ENCODE data around the gene SIAH3. TPM values are rescaled to one million over a fixed set of nuclear protein-coding genes. Genes with fewer than 3 reads are reported as not detected.
"Not testable (repeated sequence)": the region's sequence is repeated elsewhere in the genome, so short reads cannot be mapped to it uniquely, and the experiment has no call there.

SIAH3 gene
- total and polyA plus RNA-seq, 9 donors = 0.07 to 0.45 (median 0.17) TPM

DNA sequence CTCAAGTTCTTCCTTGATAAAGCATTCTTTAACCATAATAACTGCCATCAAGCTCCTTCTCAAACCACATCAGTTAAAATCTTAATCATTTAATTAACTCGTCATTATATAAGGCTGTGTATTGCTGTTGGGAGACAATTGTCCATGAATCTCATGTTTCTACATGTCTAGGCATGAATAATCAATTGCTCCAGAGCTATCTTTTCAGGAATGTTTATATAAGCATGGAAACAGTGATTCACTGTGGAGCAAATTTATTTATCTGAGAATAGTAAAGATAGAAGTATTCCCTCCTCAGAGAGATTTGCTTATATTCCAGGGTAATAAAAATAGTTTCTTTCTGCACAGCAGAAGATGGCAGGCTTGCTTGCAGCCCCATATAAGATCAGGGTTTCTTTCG lies 78.3 kb downstream of the SIAH3 start:
- peaks cover 7% of the 10 kb centered on the region for H3K4me1 ChIP-seq (ENCODE audit: control insufficient read depth, insufficient read depth, low read length)
- peaks cover 3% of the 10 kb centered on the region for H3K27me3 ChIP-seq (ENCODE audit: control insufficient read depth, insufficient read depth, low read length)
- H3K4me3 ChIP-seq (ENCODE audit: low read length) = no peak overlapping the region
- no peak overlapping the region for H3K27ac ChIP-seq (ENCODE audit: low read length)
- no peaks in the 10 kb centered on the region for H3K36me3 ChIP-seq (ENCODE audit: control insufficient read depth, insufficient read depth, low read length)
- DNase-seq = no peak
- 63% methylated on average over 1 of the region's 2 CpGs for WGBS (ENCODE audit: insufficient coverage)
- H3K9me3 ChIP-seq (replicated peaks; ENCODE audit: control insufficient read depth, low read depth, low read length) = no peaks in the 10 kb centered on the region

GRCh38 chr13:45770886-45771285 lies 80.7 kb downstream of the SIAH3 start:
- Histone ChIP-seq H3K4me3 (ENCODE audit: low read length) (no peak overlapping the region), H3K27me3 (ENCODE audit: control insufficient read depth, insufficient read depth, low read length) (peaks cover 1% of the 10 kb centered on the region), H3K27ac (ENCODE audit: low read length) (no peak overlapping the region), H3K36me3 (ENCODE audit: control insufficient read depth, insufficient read depth, low read length) (no peaks in the 10 kb centered on the region), H3K9me3 (replicated peaks; ENCODE audit: control insufficient read depth, low read depth, low read length) (no peaks in the 10 kb centered on the region), H3K4me1 (ENCODE audit: control insufficient read depth, insufficient read depth, low read length) (peaks cover 5% of the 10 kb centered on the region)
- no CpG with 5 or more reads among the region's 2 CpGs for WGBS (ENCODE audit: insufficient coverage)
- no peak for DNase-seq

- H3K27ac ChIP-seq (ENCODE audit: low read length) = no peak overlapping the region
- WGBS (ENCODE audit: insufficient coverage) = no CpG with 5 or more reads among the region's 4 CpGs
- H3K4me1 ChIP-seq (ENCODE audit: control insufficient read depth, insufficient read depth, low read length) = peaks cover 5% of the 10 kb centered on the region
- H3K27me3 ChIP-seq (ENCODE audit: control insufficient read depth, insufficient read depth, low read length) = peaks cover 2% of the 10 kb centered on the region
- H3K9me3 ChIP-seq (replicated peaks; ENCODE audit: control insufficient read depth, low read depth, low read length) = no peaks in the 10 kb centered on the region
- DNase-seq = peak; percentile 15
- no peaks in the 10 kb centered on the region for H3K36me3 ChIP-seq (ENCODE audit: control insufficient read depth, insufficient read depth, low read length)
- H3K4me3 ChIP-seq (ENCODE audit: low read length) = no peak overlapping the region
These were observed 82.7 kb downstream of the SIAH3 start for GRCh38 chr13:45768656-45769479.

DNA sequence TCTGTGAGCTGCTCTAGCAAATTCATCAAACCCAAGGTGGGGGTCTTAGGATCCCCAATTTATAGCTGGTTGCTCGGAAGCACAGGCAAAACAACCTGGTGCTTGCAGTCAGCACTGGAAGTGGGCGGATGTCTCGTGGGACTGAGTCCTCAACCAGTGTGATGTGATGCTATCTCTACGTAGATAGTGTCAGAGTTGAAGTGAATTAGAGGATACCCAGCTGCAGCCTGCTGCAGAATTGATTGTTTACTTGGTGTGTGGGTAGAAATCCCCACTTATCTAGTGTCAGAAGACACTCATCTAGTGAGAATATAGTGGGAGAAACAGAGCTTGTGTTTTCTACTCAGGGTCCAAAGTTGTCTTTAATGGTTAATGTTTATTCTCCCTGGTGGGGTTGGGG lies 86.1 kb downstream of the SIAH3 start:
- Histone ChIP-seq H3K9me3 (replicated peaks; ENCODE audit: control insufficient read depth, low read depth, low read length) (no peaks in the 10 kb centered on the region), H3K27me3 (ENCODE audit: control insufficient read depth, insufficient read depth, low read length) (peaks cover 2% of the 10 kb centered on the region), H3K4me3 (ENCODE audit: low read length) (no peak overlapping the region), H3K36me3 (ENCODE audit: control insufficient read depth, insufficient read depth, low read length) (no peaks in the 10 kb centered on the region), H3K4me1 (ENCODE audit: control insufficient read depth, insufficient read depth, low read length) (no peaks in the 10 kb centered on the region), H3K27ac (ENCODE audit: low read length) (no peak overlapping the region)
- WGBS (ENCODE audit: insufficient coverage) = no CpG with 5 or more reads among the region's 4 CpGs
- DNase-seq = no peak

DNA sequence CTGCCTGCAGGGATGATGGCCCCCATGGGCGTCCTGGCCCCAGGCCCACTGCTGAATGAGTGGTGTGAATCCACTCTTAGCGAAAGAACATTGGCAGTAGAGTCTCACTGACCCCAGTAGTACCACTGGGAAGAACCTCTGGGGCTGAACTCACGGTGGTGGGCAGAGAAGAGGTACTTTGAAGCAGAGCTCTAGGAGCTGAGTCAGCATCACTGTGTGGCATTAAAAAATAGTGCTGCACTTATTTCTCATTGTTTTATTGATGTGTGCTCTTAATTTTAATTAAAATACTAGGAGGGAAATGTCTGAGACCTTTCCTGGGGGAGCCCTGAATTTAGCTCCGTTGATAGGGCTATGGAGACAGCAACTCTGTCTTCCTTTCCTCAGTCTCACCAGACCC lies 88.1 kb downstream of the SIAH3 start:
- no peak for DNase-seq
- Histone ChIP-seq H3K27me3 (ENCODE audit: control insufficient read depth, insufficient read depth, low read length) (peaks cover 2% of the 10 kb centered on the region), H3K4me3 (ENCODE audit: low read length) (no peak overlapping the region), H3K4me1 (ENCODE audit: control insufficient read depth, insufficient read depth, low read length) (no peaks in the 10 kb centered on the region), H3K9me3 (replicated peaks; ENCODE audit: control insufficient read depth, low read depth, low read length) (peaks cover under 1% of the 10 kb centered on the region), H3K27ac (ENCODE audit: low read length) (no peak overlapping the region), H3K36me3 (ENCODE audit: control insufficient read depth, insufficient read depth, low read length) (no peaks in the 10 kb centered on the region)
- 84% methylated on average over 3 of the region's 4 CpGs for WGBS (ENCODE audit: insufficient coverage)

GRCh38 chr13:45757589-45757988 lies 94.0 kb downstream of the SIAH3 start:
- H3K4me1 ChIP-seq (ENCODE audit: control insufficient read depth, insufficient read depth, low read length); H3K36me3 ChIP-seq (ENCODE audit: control insufficient read depth, insufficient read depth, low read length); H3K9me3 ChIP-seq (replicated peaks; ENCODE audit: control insufficient read depth, low read depth, low read length); DNase-seq; H3K27ac ChIP-seq (ENCODE audit: low read length); H3K4me3 ChIP-seq (ENCODE audit: low read length); H3K27me3 ChIP-seq (ENCODE audit: control insufficient read depth, insufficient read depth, low read length): not testable (repeated sequence)
- WGBS (ENCODE audit: insufficient coverage) = no CpG with 5 or more reads among the region's 3 CpGs

DNA sequence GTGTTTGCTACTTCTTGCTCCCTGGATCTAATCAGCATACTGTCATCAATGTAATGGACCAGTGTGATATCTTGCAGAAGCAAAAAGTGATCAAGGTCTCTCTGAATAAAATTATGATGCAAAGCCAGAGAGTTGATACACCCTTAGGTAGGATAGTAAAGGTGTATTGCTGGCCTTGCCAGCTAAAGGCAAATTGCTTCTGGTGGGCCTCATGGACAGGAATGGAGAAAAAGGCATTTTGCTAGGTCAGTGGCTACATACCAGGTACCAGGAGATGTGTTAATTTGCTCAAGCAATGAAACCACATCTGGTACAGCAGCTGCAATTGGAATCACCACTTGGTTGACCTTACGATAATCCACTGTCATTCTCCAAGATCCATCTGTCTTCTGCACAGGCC lies 95.1 kb downstream of the SIAH3 start:
- not testable (repeated sequence) for H3K27ac ChIP-seq (ENCODE audit: low read length); H3K4me3 ChIP-seq (ENCODE audit: low read length); H3K9me3 ChIP-seq (replicated peaks; ENCODE audit: control insufficient read depth, low read depth, low read length); DNase-seq; H3K36me3 ChIP-seq (ENCODE audit: control insufficient read depth, insufficient read depth, low read length); H3K27me3 ChIP-seq (ENCODE audit: control insufficient read depth, insufficient read depth, low read length); H3K4me1 ChIP-seq (ENCODE audit: control insufficient read depth, insufficient read depth, low read length)
- WGBS (ENCODE audit: insufficient coverage) = no CpG with 5 or more reads among the region's 1 CpG

DNA sequence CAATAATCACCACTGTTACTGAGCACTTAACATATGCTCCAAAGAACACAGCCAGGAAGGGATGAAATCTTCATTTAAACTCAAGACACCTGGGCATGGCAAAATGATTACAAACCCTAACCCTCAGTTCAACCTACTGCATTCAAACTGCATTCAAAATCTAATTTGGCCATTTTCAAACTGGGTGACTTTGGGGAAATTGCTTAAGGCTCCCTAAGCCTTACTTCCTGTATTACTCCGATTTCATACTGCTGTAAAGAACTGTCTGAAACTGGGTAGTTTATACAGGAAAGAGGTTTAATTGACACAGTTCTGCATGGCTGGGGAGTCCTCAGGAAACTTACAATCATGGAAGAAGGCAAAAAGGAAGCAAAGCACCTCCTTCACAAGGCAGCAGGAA lies 99.0 kb downstream of the SIAH3 start:
- no CpG with 5 or more reads among the region's 1 CpG for WGBS (ENCODE audit: insufficient coverage)
- Histone ChIP-seq H3K27me3 (ENCODE audit: control insufficient read depth, insufficient read depth, low read length) (no peaks in the 10 kb centered on the region), H3K27ac (ENCODE audit: low read length) (no peak overlapping the region), H3K4me3 (ENCODE audit: low read length) (no peak overlapping the region), H3K9me3 (replicated peaks; ENCODE audit: control insufficient read depth, low read depth, low read length) (peaks cover 3% of the 10 kb centered on the region), H3K36me3 (ENCODE audit: control insufficient read depth, insufficient read depth, low read length) (no peaks in the 10 kb centered on the region), H3K4me1 (ENCODE audit: control insufficient read depth, insufficient read depth, low read length) (peaks cover 6% of the 10 kb centered on the region)
- DNase-seq = no peak

GRCh38 chr13:45751885-45752284 lies 99.7 kb downstream of the SIAH3 start:
- H3K36me3 ChIP-seq (ENCODE audit: control insufficient read depth, insufficient read depth, low read length) = no peaks in the 10 kb centered on the region
- H3K4me1 ChIP-seq (ENCODE audit: control insufficient read depth, insufficient read depth, low read length) = peaks cover 6% of the 10 kb centered on the region
- H3K27me3 ChIP-seq (ENCODE audit: control insufficient read depth, insufficient read depth, low read length) = no peaks in the 10 kb centered on the region
- no peaks in the 10 kb centered on the region for H3K9me3 ChIP-seq (replicated peaks; ENCODE audit: control insufficient read depth, low read depth, low read length)
- no peak overlapping the region for H3K4me3 ChIP-seq (ENCODE audit: low read length)
- no peak for DNase-seq
- H3K27ac ChIP-seq (ENCODE audit: low read length) = no peak overlapping the region

DNA sequence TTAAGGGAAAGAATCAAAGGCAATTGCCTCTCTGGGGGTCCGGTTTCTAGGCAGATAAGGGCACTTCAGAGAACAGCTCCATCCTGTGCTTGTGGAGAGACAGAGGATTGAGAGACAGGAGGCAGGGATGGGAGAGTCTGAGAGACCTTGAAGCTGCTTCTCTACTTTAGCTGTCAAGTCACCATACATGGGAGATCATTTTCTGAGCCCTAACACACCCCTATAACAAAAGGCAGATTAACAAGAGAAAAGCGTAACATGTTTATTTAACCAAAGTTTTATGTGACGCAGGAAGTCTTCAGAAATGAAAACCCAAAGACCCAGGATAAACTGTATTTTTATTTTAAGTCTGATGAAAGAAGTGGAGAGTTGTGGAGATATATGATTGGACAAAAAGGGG lies 101.0 kb downstream of the SIAH3 start:
- Histone ChIP-seq H3K27me3 (ENCODE audit: control insufficient read depth, insufficient read depth, low read length) (no peaks in the 10 kb centered on the region), H3K4me1 (ENCODE audit: control insufficient read depth, insufficient read depth, low read length) (peaks cover 6% of the 10 kb centered on the region), H3K4me3 (ENCODE audit: low read length) (no peak overlapping the region), H3K27ac (ENCODE audit: low read length) (no peak overlapping the region), H3K9me3 (replicated peaks; ENCODE audit: control insufficient read depth, low read depth, low read length) (no peaks in the 10 kb centered on the region), H3K36me3 (ENCODE audit: control insufficient read depth, insufficient read depth, low read length) (no peaks in the 10 kb centered on the region)
- DNase-seq = no peak
- 83% methylated on average over 1 of the region's 3 CpGs for WGBS (ENCODE audit: insufficient coverage)
